Activated T-helper 2 cell treated with anti-CD3 and anti-CD28 coated beads, Interferon-gamma antibody, Interleukin-2, Interleukin-4, amounts not matched to agents 10 μg/mL and 5 μg/mL and 100 μg/mL, durations not matched to agents 14 hours and 24 hours and 36 hours (primary cell): ENCODE measurements around the gene ST3GAL4. TPM values are rescaled to one million over a fixed set of nuclear protein-coding genes. Genes with fewer than 3 reads are reported as not detected.
"Not testable (repeated sequence)": the region's sequence is repeated elsewhere in the genome, so short reads cannot be mapped to it uniquely, and the experiment has no call there.

Experiments used
- DNase-seq: peaks from one replicate; pipeline ENCODE4 v3.0.0; 2021; ENCODE audit warnings: low spot score
- H3K27ac Mint-ChIP-seq: one replicate; pipeline ENCODE4 v1.8.0; 2021; ENCODE audit warnings: mixed read lengths
- H3K27me3 Mint-ChIP-seq: one replicate; pipeline ENCODE4 v1.8.0; 2021; ENCODE audit warnings: low read depth, mixed read lengths
- H3K36me3 Mint-ChIP-seq: one replicate; pipeline ENCODE4 v1.8.0; 2021; ENCODE audit warnings: low read depth, mixed read lengths
- H3K4me1 Mint-ChIP-seq: one replicate; pipeline ENCODE4 v1.8.0; 2021; ENCODE audit warnings: low read depth, mixed read lengths
- H3K4me3 Mint-ChIP-seq: one replicate; pipeline ENCODE4 v1.8.0; 2021; ENCODE audit warnings: low read depth, mild to moderate bottlenecking, moderate library complexity, mixed read lengths
- H3K9me3 Mint-ChIP-seq: one replicate; pipeline ENCODE4 v1.8.0; 2021; ENCODE audit warnings: mixed read lengths
- intact Hi-C: fragments of 100-400 bp; cut with micrococcal nuclease; formaldehyde crosslinking; loops from one replicate; pipeline ENCODE4 v1.15.1; 2023
- total RNA-seq: library from RNA; stranded (reverse); gene quantifications from 2 replicates; pipeline ENCODE4 v1.2.3, GENCODE V29; 2022

ST3GAL4 gene
- total RNA-seq, 1 donor from 2014 or later = 14.4 TPM

DNA sequence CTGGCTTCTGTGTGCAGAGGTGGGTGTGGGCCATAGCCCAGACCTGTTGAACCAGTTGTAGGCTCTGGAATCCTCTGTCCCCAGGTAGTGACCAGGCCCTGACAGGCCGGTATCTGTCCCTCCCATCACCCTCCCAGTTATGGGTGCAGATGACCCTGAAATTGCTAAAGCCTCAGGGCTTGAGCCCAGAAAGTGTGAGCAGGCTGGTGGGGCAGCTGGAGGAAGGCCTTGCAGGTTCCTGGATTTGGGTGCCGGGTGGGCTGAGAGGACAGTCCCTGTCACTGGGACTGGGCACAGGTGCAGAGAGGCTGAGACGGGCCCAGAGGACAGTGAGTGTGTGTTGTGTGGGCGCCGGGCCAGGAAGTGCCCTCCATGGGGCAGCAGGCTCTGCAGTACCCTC, 10.0 kb downstream of the ST3GAL4 start:
- H3K27me3 Mint-ChIP-seq, H3K4me3 Mint-ChIP-seq, H3K36me3 Mint-ChIP-seq, H3K9me3 Mint-ChIP-seq, H3K4me1 Mint-ChIP-seq, DNase-seq, intact Hi-C loops, H3K27ac Mint-ChIP-seq: not testable (repeated sequence)

DNA sequence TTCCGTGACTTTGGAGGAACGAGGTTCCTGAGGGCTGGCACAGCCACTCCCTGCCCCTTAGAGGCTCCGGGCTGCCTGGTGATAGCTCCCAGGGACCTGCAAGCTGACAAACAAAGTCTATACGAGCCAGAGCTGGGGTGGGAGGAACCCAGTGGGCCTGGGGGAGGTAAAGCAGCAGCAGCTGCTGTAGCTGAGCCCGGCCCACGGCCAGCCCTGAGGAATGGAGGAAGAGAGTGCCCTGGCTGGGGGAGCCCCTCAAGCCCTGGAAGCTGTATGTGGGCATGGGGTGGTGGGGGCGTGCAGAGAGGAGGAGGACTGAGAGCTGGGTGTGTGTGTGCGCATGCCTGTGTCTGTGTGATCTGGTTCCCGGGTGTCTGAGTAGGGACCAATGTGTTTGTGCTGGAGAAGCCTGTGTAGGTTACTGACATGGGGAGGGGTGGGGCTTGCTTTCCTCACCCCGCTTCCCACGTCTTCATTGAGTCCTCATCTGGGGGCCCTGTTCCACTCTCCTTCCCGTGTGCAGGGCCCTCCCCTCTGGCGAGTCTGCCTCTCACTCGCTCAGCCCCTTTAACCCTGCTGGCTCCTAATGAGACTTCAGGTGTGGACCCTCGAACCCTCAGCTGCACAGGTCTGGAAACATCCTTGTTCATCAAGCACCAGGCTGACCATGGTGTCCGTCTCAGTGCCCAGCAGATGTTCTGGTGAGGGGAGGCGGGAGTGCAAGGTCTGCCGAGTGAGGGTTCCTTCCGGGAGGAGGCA, 10.8 kb downstream of the ST3GAL4 start:
- Mint-ChIP-seq H3K27ac (no peak overlapping the region), H3K36me3 (no peaks in the 10 kb centered on the region), H3K4me1 (peaks cover 7% of the 10 kb centered on the region), H3K27me3 (no peaks in the 10 kb centered on the region), H3K4me3 (no peak overlapping the region), H3K9me3 (no peaks in the 10 kb centered on the region)
- intact Hi-C loops = no loop called here
- no peak for DNase-seq

DNA sequence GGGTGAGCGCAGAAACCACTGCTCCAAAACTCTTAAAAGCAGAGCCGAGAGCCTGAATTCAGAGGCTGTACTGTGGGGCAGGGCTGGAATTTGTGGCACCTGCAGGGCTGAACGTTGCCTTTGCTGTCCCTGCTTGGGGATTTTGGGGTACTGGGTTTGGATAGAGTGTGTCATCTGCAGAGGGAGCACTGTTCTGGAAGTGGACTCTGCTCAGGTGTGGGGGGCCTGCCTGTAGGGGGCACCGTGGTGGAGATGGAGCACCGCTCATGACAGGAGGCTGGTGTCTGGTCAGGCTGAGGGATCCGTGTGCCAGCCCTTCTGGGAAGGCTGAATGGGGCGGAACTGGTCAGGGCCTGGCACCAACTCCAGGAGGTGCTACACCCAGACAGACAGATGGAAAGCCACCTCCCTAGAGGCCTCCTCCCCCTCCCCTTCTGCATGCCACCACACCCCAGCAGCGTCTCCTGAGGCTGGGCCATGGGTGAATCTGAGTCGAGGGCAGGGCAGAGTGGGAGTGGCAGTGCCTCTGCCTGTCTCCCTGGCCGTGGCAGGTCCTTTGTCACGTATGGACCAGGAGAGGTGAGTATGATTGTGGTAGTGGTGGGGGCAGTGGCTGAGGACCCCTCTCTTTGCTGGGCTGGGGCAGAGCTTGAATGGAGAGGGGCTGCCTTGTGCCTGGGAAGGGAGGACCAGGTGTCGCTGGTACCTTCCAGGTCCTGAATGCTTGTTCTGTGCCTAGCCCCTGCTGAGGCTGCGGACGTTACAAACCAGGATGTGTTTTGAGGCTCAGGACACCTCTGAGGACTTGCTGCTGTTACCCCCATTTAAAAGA, 11.6 kb downstream of the ST3GAL4 start:
- H3K27me3 Mint-ChIP-seq, H3K9me3 Mint-ChIP-seq, H3K27ac Mint-ChIP-seq, H3K36me3 Mint-ChIP-seq, H3K4me1 Mint-ChIP-seq, H3K4me3 Mint-ChIP-seq, intact Hi-C loops, DNase-seq: not testable (repeated sequence)

DNA sequence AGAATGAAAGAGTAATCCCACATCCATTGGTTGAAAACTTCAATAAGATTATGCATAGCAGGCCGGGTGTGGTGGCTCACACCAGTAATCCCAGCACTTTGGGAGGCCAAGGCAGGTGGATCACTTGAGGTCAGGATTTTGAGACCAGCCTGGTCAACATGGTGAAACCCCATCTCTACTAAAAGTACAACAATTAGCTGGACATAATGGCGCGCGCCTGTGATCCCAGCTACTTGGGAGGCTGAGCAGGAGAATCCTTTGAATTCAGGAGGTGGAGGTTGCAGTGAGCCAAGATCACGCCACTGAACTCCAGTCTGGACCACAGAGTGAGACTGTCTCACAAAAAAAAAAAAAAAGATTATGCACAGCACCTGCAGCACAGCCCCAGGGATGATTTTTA, 12.3 kb downstream of the ST3GAL4 start:
- H3K9me3 Mint-ChIP-seq, H3K4me1 Mint-ChIP-seq, H3K4me3 Mint-ChIP-seq, H3K27ac Mint-ChIP-seq, H3K27me3 Mint-ChIP-seq, DNase-seq, intact Hi-C loops, H3K36me3 Mint-ChIP-seq: not testable (repeated sequence)

DNA sequence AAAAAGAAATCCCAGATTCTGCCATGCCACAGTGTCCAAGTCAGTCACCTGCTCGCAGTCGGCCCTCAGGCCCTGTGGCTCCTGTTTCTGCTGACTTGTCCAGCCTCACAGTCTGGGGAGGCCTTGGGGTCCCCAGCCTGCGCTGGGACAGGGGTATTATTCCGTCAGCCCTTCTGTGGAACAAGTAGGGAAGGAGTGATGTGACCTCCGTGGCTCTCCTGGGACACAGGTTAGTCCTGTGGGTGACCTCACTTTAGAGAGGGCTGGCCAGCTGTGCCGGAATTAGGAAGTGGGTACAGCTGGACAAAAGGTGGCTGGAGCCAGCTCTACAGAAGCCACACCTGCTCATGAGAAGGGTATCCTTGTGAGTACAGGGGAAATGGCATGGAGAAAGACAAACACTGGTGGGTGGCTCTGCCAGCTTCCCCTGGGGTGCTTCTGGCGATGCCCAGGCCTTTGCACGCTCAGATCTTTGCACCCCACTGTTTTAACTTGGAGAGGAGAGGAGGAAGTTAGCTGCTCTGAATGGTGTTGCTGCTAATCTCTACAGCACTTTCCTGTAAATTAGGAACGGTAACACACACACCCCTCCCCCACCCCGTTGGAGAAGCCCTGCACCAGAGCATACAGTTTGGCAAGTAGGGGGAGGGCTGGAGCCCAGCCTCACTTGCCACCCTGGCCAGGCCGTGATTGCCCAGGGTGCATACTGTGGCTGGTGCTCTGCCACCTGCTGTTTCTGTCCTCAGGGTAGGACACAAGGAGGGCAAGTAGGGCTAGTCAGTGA, 13.0 kb downstream of the ST3GAL4 start:
- H3K9me3 Mint-ChIP-seq, intact Hi-C loops, H3K36me3 Mint-ChIP-seq, H3K4me1 Mint-ChIP-seq, H3K4me3 Mint-ChIP-seq, DNase-seq, H3K27ac Mint-ChIP-seq, H3K27me3 Mint-ChIP-seq: not testable (repeated sequence)

DNA sequence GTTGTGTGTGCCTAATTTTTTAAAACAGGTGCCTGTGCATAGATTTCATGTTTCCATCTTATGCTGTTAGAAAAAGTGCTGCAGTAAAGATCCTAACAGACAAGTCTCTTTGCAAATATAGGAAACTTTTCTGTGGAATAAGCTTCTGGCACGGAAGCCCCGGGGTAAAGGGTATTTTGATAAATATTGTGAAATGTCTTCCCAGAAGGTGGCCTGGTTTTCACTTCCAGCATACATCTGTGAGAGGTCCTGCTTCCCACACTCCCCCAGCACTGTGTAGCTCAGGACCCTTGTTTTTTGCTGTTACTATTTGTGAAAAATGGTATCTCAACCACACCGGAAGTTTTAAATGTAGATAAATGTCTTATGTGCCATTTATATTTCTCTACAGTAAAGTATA, 14.5 kb downstream of the ST3GAL4 start:
- no peak overlapping the region for H3K27ac Mint-ChIP-seq

DNA sequence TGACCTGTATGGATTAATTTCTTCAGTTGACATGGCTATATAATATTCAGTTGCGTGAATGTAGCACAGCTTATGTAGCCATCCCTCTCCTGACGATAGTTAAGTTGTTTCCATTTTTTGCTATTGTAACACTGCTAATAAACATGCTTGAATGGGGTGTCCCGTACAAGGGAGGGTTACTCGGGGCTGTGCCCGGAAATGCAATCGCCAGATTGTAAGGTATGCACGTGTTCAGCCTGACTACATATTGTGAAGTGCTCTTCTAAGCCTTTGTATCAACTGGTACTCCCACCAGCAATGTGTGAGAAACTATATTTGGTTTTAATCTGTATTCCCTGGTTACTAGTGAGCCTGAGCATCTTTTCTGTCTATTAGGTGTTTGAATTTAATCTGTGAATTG, 16.1 kb downstream of the ST3GAL4 start:
- Mint-ChIP-seq H3K9me3 (no peaks in the 10 kb centered on the region), H3K27ac (no peak overlapping the region), H3K27me3 (no peaks in the 10 kb centered on the region), H3K4me1 (peaks cover 7% of the 10 kb centered on the region), H3K4me3 (no peak overlapping the region), H3K36me3 (no peaks in the 10 kb centered on the region)
- DNase-seq = no peak
- intact Hi-C loops = no loop called here

More for the DNA sequence above, 14.5 kb downstream of the ST3GAL4 start:
- H3K27me3 Mint-ChIP-seq = no peaks in the 10 kb centered on the region
- peaks cover 7% of the 10 kb centered on the region for H3K4me1 Mint-ChIP-seq
- intact Hi-C loops = no loop called here
- H3K4me3 Mint-ChIP-seq = no peak overlapping the region
- H3K36me3 Mint-ChIP-seq = no peaks in the 10 kb centered on the region
- H3K9me3 Mint-ChIP-seq = no peaks in the 10 kb centered on the region
- no peak for DNase-seq

DNA sequence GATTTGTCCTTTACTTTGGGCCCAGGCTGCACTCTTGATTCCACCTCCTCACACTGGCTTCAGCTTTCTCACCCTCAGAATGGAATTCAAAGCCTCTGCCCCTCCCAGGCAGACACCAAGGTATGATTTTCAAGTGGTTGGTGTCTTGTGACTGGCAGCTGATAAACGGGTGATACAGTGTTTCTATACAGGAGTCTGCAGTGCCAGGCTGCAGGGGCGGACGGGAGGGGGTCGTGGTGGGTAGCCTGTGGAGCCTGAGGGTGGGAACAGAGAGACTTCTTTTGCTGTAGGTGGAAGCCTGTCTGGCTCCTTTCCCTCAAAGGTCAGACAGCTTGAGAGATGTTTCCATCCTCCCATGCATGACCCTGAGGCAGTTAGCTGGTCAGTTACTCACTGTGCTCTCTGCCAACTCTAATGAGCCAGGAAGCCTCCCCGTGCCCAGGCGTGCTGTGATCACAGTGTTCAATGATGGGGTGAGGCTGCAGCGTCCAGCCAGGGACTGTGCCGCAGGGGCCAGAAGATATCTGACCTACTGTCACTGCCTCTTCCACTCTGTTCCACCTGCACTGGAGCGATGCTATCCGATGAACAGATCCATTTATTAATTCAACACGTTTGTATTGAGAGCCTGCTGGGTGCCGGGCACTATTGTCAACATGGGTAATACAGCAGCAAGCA, 18.0 kb downstream of the ST3GAL4 start:
- intact Hi-C loops, H3K9me3 Mint-ChIP-seq, H3K4me3 Mint-ChIP-seq, H3K27me3 Mint-ChIP-seq, H3K4me1 Mint-ChIP-seq, H3K36me3 Mint-ChIP-seq, H3K27ac Mint-ChIP-seq, DNase-seq: not testable (repeated sequence)

DNA sequence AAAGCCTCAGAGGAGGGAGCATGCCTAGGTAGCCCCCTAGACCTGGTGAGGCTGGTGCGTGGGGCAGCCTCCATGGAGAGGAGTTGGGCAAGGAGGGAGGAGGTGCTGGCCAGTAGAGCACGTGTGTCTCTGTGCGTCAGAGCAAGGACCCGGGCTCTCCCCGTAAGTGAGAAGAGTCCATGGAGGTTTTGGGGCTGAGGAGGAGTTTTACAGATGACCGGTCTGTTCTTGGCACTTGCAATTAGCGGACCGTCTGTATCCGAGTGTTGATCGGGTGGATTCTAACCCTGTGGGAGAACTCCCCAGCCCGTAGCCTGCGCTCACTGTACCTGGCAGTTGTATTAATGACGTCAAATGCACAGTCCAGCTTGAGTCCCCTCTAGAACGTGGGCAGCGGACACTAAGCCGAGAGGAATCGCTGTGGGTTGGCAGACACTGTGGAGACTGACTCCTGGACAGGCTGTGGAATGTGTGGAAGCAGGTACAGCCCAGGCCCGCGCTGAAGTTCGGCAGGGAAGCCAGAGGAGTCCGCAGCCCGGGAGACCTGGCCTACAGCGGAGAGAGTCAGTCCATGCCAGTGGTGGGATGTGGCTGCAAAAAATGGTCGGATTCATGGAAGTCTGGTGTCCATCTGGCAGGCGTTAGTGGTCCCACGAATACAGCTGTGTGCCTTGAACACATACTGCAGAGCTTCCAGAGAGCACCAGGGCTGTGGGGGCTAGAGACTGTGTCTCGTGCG, 19.2 kb downstream of the ST3GAL4 start:
- H3K27ac Mint-ChIP-seq, DNase-seq, H3K27me3 Mint-ChIP-seq, intact Hi-C loops, H3K4me3 Mint-ChIP-seq, H3K4me1 Mint-ChIP-seq, H3K9me3 Mint-ChIP-seq, H3K36me3 Mint-ChIP-seq: not testable (repeated sequence)

DNA sequence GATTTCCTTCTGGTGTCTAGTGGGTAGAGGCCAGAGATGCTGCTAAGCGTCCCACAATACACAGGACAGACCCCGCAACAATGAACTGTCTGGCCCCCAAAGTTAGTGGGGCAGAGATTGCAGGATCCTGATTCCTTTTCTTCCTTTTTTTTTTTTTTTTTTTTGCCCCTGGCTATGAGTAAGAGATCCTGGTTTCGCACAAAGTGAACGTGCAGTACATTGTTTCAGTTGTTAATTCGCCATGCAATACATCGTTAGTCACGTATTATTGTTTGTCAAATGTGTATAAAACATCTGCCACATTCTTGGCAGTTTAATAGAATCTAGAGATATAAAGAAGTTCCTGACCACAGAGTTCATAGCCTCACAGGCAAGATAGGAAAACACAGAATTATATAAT, 20.2 kb downstream of the ST3GAL4 start:
- DNase-seq = no peak
- H3K36me3 Mint-ChIP-seq = no peaks in the 10 kb centered on the region
- H3K4me3 Mint-ChIP-seq = no peak overlapping the region
- H3K27ac Mint-ChIP-seq = no peak overlapping the region
- no peaks in the 10 kb centered on the region for H3K27me3 Mint-ChIP-seq
- H3K9me3 Mint-ChIP-seq = no peaks in the 10 kb centered on the region
- no peaks in the 10 kb centered on the region for H3K4me1 Mint-ChIP-seq
- intact Hi-C loops = no loop called here

DNA sequence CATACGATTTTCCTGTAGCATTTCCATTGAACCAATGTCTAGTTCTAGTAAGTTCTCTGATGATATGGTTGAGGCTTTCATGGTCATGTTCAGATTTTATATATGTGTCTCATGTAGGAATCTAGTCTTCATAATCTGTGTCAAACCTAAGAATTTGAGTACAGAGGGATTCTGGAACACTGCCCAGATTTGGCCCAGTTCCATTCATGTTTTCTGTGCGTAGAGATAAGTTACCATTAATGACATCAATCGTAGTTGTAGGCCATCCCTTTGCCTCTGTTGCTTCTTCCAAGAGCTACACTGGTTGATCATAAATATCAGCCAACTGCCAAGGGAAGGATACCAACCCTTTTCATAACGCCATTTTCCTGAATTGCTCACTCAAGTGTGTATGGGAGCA, 23.3 kb downstream of the ST3GAL4 start:
- Mint-ChIP-seq H3K36me3 (no peaks in the 10 kb centered on the region), H3K4me1 (no peaks in the 10 kb centered on the region), H3K27ac (no peak overlapping the region), H3K27me3 (no peaks in the 10 kb centered on the region), H3K4me3 (no peak overlapping the region), H3K9me3 (no peaks in the 10 kb centered on the region)
- intact Hi-C loops = no loop called here
- DNase-seq = no peak

DNA sequence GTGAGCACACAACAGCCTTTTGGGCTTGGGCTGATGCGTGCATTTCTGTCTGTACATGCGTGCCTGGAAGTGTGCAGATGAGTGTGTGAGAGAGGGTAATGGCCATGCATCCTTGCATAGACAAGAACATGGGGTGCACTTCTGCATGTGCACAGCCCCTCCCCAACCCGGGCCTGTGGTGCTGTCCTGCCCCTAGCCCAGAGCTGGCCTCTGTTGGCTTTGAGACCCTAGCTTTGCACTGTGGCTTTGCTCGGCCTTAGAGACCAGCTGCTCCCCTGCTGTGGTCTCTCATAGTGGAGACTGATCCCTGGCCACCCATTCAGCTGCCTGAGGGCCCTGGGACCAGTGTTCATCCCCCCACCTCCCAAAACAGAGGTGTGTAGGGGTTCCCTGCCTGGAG, 25.4 kb downstream of the ST3GAL4 start:
- H3K4me3 Mint-ChIP-seq = no peak overlapping the region
- H3K9me3 Mint-ChIP-seq = no peaks in the 10 kb centered on the region
- DNase-seq = no peak
- no peak overlapping the region for H3K27ac Mint-ChIP-seq
- H3K27me3 Mint-ChIP-seq = no peaks in the 10 kb centered on the region
- no peaks in the 10 kb centered on the region for H3K36me3 Mint-ChIP-seq
- H3K4me1 Mint-ChIP-seq = no peaks in the 10 kb centered on the region
- intact Hi-C loops = no loop called here
